GM18511 (cell line): ENCODE results near the gene ADGRB3.

Source experiments
- ATAC-seq: cut with Tn5 transposase; IDR thresholded peaks from one replicate; pipeline ENCODE4 v1.9.1; 2021; ENCODE audit warnings: mild to moderate bottlenecking, moderate library complexity; ENCODE audit not compliant: unreplicated experiment

ADGRB3 gene

GRCh38 chr6:68634726-68635411 is at the start of gene ADGRB3:
Gene ADGRB3 (plus strand): TSS chr6:68635282. CDS start chr6:68638676, 3,394 bp downstream.
- peak; percentile 79 for ATAC-seq

GRCh38 chr6:68593558-68593957 is 41.5 kb upstream of the ADGRB3 start:
- ATAC-seq = no peak

GRCh38 chr6:68597642-68598041 is 37.4 kb upstream of the ADGRB3 start:
- no peak for ATAC-seq

GRCh38 chr6:68615938-68616337 is 19.1 kb upstream of the ADGRB3 start:
- no peak for ATAC-seq

- ATAC-seq = no peak
Observed at GRCh38 chr6:68625998-68626397, 9.1 kb upstream of the ADGRB3 start.

- ATAC-seq = no peak
Observed at GRCh38 chr6:68628161-68628560, 6.9 kb upstream of the ADGRB3 start.

GRCh38 chr6:68632734-68633133 is 2.3 kb upstream of the ADGRB3 start:
- ATAC-seq = no peak

- ATAC-seq = no peak
Observed at GRCh38 chr6:68633281-68633971, 1.7 kb upstream of the ADGRB3 start.

- ATAC-seq = no peak
Observed at GRCh38 chr6:68633972-68634725, 933 bp upstream of the ADGRB3 start.

GRCh38 chr6:68635412-68635705 is 277 bp downstream of the ADGRB3 start:
- peak; percentile 22 for ATAC-seq

GRCh38 chr6:68635706-68636513 is 828 bp downstream of the ADGRB3 start:
- ATAC-seq = no peak

- ATAC-seq = no peak
Observed at GRCh38 chr6:68636666-68637065, 1.6 kb downstream of the ADGRB3 start.

- no peak for ATAC-seq
Observed at GRCh38 chr6:68637071-68637470, 2.0 kb downstream of the ADGRB3 start.

GRCh38 chr6:68637782-68638181 is 2.7 kb downstream of the ADGRB3 start:
- ATAC-seq = no peak

- no peak for ATAC-seq
Observed at GRCh38 chr6:68638230-68638900, 3.3 kb downstream of the ADGRB3 start.

GRCh38 chr6:68639211-68639610 is 4.1 kb downstream of the ADGRB3 start:
- no peak for ATAC-seq

- ATAC-seq = no peak
Observed at GRCh38 chr6:68639826-68640490, 4.9 kb downstream of the ADGRB3 start.

- ATAC-seq = no peak
Observed at GRCh38 chr6:68640491-68640835, 5.4 kb downstream of the ADGRB3 start.

- no peak for ATAC-seq
Observed at GRCh38 chr6:68641172-68641571, 6.1 kb downstream of the ADGRB3 start.

GRCh38 chr6:68642081-68642480 is 7.0 kb downstream of the ADGRB3 start:
- no peak for ATAC-seq
